Activated naive CD4-positive, alpha-beta T cell treated with anti-CD3 and anti-CD28 coated beads for 36 hours (primary cell): ENCODE results near the gene PXYLP1. TPM values are rescaled to one million over a fixed set of nuclear protein-coding genes. Genes with fewer than 3 reads are reported as not detected.

ENCODE experiments used
- CTCF ChIA-PET: fragments of 350-600 bp; sonication (Branson Sonifier 250); formaldehyde crosslinking; loops from one replicate; lab custom pipeline; 2021; ENCODE audit warnings: antibody characterized with exemption; lab: Charles Lee
- DNase-seq: peaks from one replicate; pipeline ENCODE4 v3.0.0-alpha.2; 2020
- H3K27ac Mint-ChIP-seq: one replicate; pipeline ENCODE4 v1.8.0; 2021; ENCODE audit warnings: mild to moderate bottlenecking, mixed read lengths
- H3K27me3 Mint-ChIP-seq: one replicate; pipeline ENCODE4 v1.8.0; 2021; ENCODE audit warnings: low read depth, mixed read lengths
- H3K36me3 Mint-ChIP-seq: one replicate; pipeline ENCODE4 v1.8.0; 2021; ENCODE audit warnings: low read depth, mixed read lengths
- H3K4me1 Mint-ChIP-seq: one replicate; pipeline ENCODE4 v1.8.0; 2021; ENCODE audit warnings: low read depth, mixed read lengths
- H3K4me3 Mint-ChIP-seq: one replicate; pipeline ENCODE4 v1.8.0; 2021; ENCODE audit warnings: mild to moderate bottlenecking, moderate library complexity, mixed read lengths
- H3K9me3 Mint-ChIP-seq: one replicate; pipeline ENCODE4 v1.8.0; 2021; ENCODE audit warnings: mixed read lengths
- intact Hi-C: fragments of 100-400 bp; cut with micrococcal nuclease; formaldehyde crosslinking; loops from one replicate; pipeline ENCODE4 v1.15.1; 2023
- total RNA-seq, 2 experiments: library from RNA; stranded (reverse); gene quantifications; one replicate each; pipeline ENCODE4 v1.2.3, GENCODE V29; 2021

Gene PXYLP1
- total RNA-seq, 2 experiments from 2014 or later: 8.4 to 9.7 TPM

- CTCF ChIA-PET: interaction anchor here (0.6 to 3.1 kb wide), 11 partner anchors 10 to 186 kb away, joined by 3 to 25 read pairs (median 5); partner anchors contain the start of gene PXYLP1
- no peaks in the 10 kb centered on the region for H3K27me3 Mint-ChIP-seq
- intact Hi-C loops: loop anchor here (1.0 to 2.0 kb wide), 4 partner anchors 8 to 326 kb away; partner anchors contain the start of gene SLC25A36
- peaks cover 35% of the 10 kb centered on the region for H3K4me1 Mint-ChIP-seq
- peak overlapping the region; percentile 86 for H3K27ac Mint-ChIP-seq
- peak; percentile 52 for DNase-seq
- H3K4me3 Mint-ChIP-seq: peak overlapping the region; percentile 78
- peaks cover 2% of the 10 kb centered on the region for H3K36me3 Mint-ChIP-seq
- H3K9me3 Mint-ChIP-seq: no peaks in the 10 kb centered on the region
Measured at GRCh38 chr3:141266797-141267555, 35.4 kb downstream of the PXYLP1 start.

GRCh38 chr3:141267629-141268028 lies 36.0 kb downstream of the PXYLP1 start:
- Mint-ChIP-seq H3K9me3 (no peaks in the 10 kb centered on the region), H3K4me3 (peak overlapping the region; percentile 78), H3K27ac (peak overlapping the region; percentile 86), H3K27me3 (no peaks in the 10 kb centered on the region), H3K36me3 (peaks cover 2% of the 10 kb centered on the region), H3K4me1 (peaks cover 32% of the 10 kb centered on the region)
- DNase-seq: no peak
- intact Hi-C loops: loop anchor here (1.0 to 2.0 kb wide), 4 partner anchors 8 to 326 kb away; partner anchors contain the start of gene SLC25A36
- CTCF ChIA-PET: interaction anchor here (0.7 to 3.1 kb wide), 8 partner anchors 10 to 185 kb away, joined by 3 to 25 read pairs (median 5); partner anchors contain the start of gene PXYLP1

- Mint-ChIP-seq H3K9me3 (no peaks in the 10 kb centered on the region), H3K4me1 (peaks cover 32% of the 10 kb centered on the region), H3K36me3 (peaks cover 2% of the 10 kb centered on the region), H3K27ac (peak overlapping the region; percentile 69), H3K27me3 (no peaks in the 10 kb centered on the region), H3K4me3 (peak overlapping the region; percentile 40)
- no peak for DNase-seq
- CTCF ChIA-PET: interaction anchor here (1.4 to 3.1 kb wide), 3 partner anchors 9 to 37 kb away, joined by 5 to 25 read pairs (median 9); partner anchors contain the start of gene PXYLP1
- intact Hi-C loops: no loop called here
Measured at GRCh38 chr3:141268306-141268705, 36.7 kb downstream of the PXYLP1 start.

GRCh38 chr3:141268791-141269190 lies 37.2 kb downstream of the PXYLP1 start:
- Mint-ChIP-seq H3K36me3 (peaks cover 2% of the 10 kb centered on the region), H3K4me1 (peaks cover 35% of the 10 kb centered on the region), H3K27ac (no peak overlapping the region), H3K4me3 (no peak overlapping the region), H3K9me3 (no peaks in the 10 kb centered on the region), H3K27me3 (no peaks in the 10 kb centered on the region)
- intact Hi-C loops: no loop called here
- CTCF ChIA-PET: no interaction called here
- no peak for DNase-seq

- Mint-ChIP-seq H3K9me3 (no peaks in the 10 kb centered on the region), H3K36me3 (peaks cover 2% of the 10 kb centered on the region), H3K4me3 (no peak overlapping the region), H3K27ac (no peak overlapping the region), H3K27me3 (no peaks in the 10 kb centered on the region), H3K4me1 (peaks cover 43% of the 10 kb centered on the region)
- intact Hi-C loops: loop anchor here (10.0 kb wide), 1 partner anchor 255 kb away; no protein-coding TSS in a partner anchor
- no peak for DNase-seq
- CTCF ChIA-PET: interaction anchor here (1.7 to 2.7 kb wide), 3 partner anchors 9 to 38 kb away, joined by 6 to 11 read pairs (median 6); partner anchors contain the start of gene PXYLP1
Measured at GRCh38 chr3:141269961-141270360, 38.3 kb downstream of the PXYLP1 start.

GRCh38 chr3:141271279-141272030 lies 39.8 kb downstream of the PXYLP1 start:
- H3K27ac Mint-ChIP-seq: no peak overlapping the region
- H3K4me3 Mint-ChIP-seq: no peak overlapping the region
- CTCF ChIA-PET: interaction anchor here (0.7 to 2.7 kb wide), 10 partner anchors 8 to 183 kb away, joined by 3 to 11 read pairs (median 4); partner anchors contain the start of gene PXYLP1
- no peaks in the 10 kb centered on the region for H3K9me3 Mint-ChIP-seq
- no peak for DNase-seq
- intact Hi-C loops: loop anchor here (10.0 kb wide), 1 partner anchor 257 kb away; no protein-coding TSS in a partner anchor
- H3K4me1 Mint-ChIP-seq: peaks cover 38% of the 10 kb centered on the region
- H3K27me3 Mint-ChIP-seq: no peaks in the 10 kb centered on the region
- H3K36me3 Mint-ChIP-seq: peaks cover 2% of the 10 kb centered on the region

- no peak overlapping the region for H3K27ac Mint-ChIP-seq
- no peak for DNase-seq
- H3K4me3 Mint-ChIP-seq: no peak overlapping the region
- H3K9me3 Mint-ChIP-seq: no peaks in the 10 kb centered on the region
- CTCF ChIA-PET: interaction anchor here (1.4 kb wide), 2 partner anchors 10 to 31 kb away, joined by 3 to 5 read pairs; no protein-coding TSS in a partner anchor
- H3K4me1 Mint-ChIP-seq: peaks cover 25% of the 10 kb centered on the region
- H3K36me3 Mint-ChIP-seq: peaks cover 2% of the 10 kb centered on the region
- no peaks in the 10 kb centered on the region for H3K27me3 Mint-ChIP-seq
- intact Hi-C loops: loop anchor here (10.0 kb wide), 1 partner anchor 258 kb away; no protein-coding TSS in a partner anchor
Measured at GRCh38 chr3:141272906-141273662, 41.5 kb downstream of the PXYLP1 start.

- Mint-ChIP-seq H3K27me3 (no peaks in the 10 kb centered on the region), H3K27ac (no peak overlapping the region), H3K4me1 (peaks cover 22% of the 10 kb centered on the region), H3K9me3 (no peaks in the 10 kb centered on the region), H3K4me3 (no peak overlapping the region), H3K36me3 (peaks cover 2% of the 10 kb centered on the region)
- DNase-seq: no peak
- CTCF ChIA-PET: interaction anchor here (1.2 to 1.4 kb wide), 2 partner anchors 30 to 33 kb away, joined by 3 to 5 read pairs; no protein-coding TSS in a partner anchor
- intact Hi-C loops: loop anchor here (10.0 kb wide), 1 partner anchor 259 kb away; no protein-coding TSS in a partner anchor
Measured at GRCh38 chr3:141273700-141274410, 42.2 kb downstream of the PXYLP1 start.

- Mint-ChIP-seq H3K4me1 (peaks cover 24% of the 10 kb centered on the region), H3K27ac (peak overlapping the region; percentile 43), H3K27me3 (no peaks in the 10 kb centered on the region), H3K9me3 (no peaks in the 10 kb centered on the region), H3K4me3 (no peak overlapping the region), H3K36me3 (peaks cover 2% of the 10 kb centered on the region)
- DNase-seq: no peak
- intact Hi-C loops: loop anchor here (1.0 to 10.0 kb wide), 2 partner anchors 7 to 260 kb away; no protein-coding TSS in a partner anchor
- CTCF ChIA-PET: interaction anchor here (0.6 to 1.4 kb wide), 4 partner anchors 25 to 42 kb away, joined by 3 to 5 read pairs (median 4); no protein-coding TSS in a partner anchor
Measured at GRCh38 chr3:141274411-141275031, 42.9 kb downstream of the PXYLP1 start.

- peaks cover 2% of the 10 kb centered on the region for H3K36me3 Mint-ChIP-seq
- CTCF ChIA-PET: interaction anchor here (0.6 to 1.2 kb wide), 3 partner anchors 26 to 42 kb away, joined by 3 to 4 read pairs (median 3); no protein-coding TSS in a partner anchor
- peaks cover 22% of the 10 kb centered on the region for H3K4me1 Mint-ChIP-seq
Measured at GRCh38 chr3:141275032-141275422, 43.4 kb downstream of the PXYLP1 start.

More at GRCh38 chr3:141275032-141275422, 43.4 kb downstream of the PXYLP1 start:
- peak; percentile 63 for DNase-seq
- no peaks in the 10 kb centered on the region for H3K9me3 Mint-ChIP-seq
- H3K27me3 Mint-ChIP-seq: no peaks in the 10 kb centered on the region
- intact Hi-C loops: loop anchor here (1.0 to 10.0 kb wide), 2 partner anchors 8 to 260 kb away; no protein-coding TSS in a partner anchor
- peak overlapping the region; percentile 43 for H3K27ac Mint-ChIP-seq
- no peak overlapping the region for H3K4me3 Mint-ChIP-seq
